B cell (primary cell): ENCODE data around the gene TTYH1. TPM values are rescaled to one million over a fixed set of nuclear protein-coding genes. Genes with fewer than 3 reads are reported as not detected.
"Not testable (repeated sequence)": the region's sequence is repeated elsewhere in the genome, so short reads cannot be mapped to it uniquely, and the experiment has no call there.

Experiments used
- ATAC-seq: fragments of 200-7000 bp; cut with Tn5 transposase; one replicate; pipeline ENCODE4 v1.10.0; 2021; ENCODE audit warnings: low read depth, mild to moderate bottlenecking, moderate number of reproducible peaks, moderate library complexity
- CTCF ChIA-PET: fragments of 350-600 bp; sonication (Branson Sonifier 250); formaldehyde crosslinking; loops from one replicate; lab custom pipeline; 2021; ENCODE audit warnings: antibody characterized with exemption, inconsistent platforms; lab: Charles Lee
- POLR2A ChIA-PET: fragments of 350-600 bp; sonication (Branson Sonifier 250); formaldehyde crosslinking; loops from one replicate; lab custom pipeline; 2021; ENCODE audit warnings: antibody characterized with exemption; lab: Charles Lee
- DNase-seq: peaks from one replicate; pipeline ENCODE4 v3.0.0; 2013
- H2AFZ ChIP-seq: 2 replicates; pipeline ENCODE4 v1.6.1; 2012; ENCODE audit warnings: mild to moderate bottlenecking, low read depth, low read length; ENCODE audit not compliant: insufficient read depth, poor library complexity, severe bottlenecking
- H3K27ac ChIP-seq, 2 donors: 1 replicate in 1 of 2; 2 replicates in 1 of 2; pipeline ENCODE4 v1.5.1; 2012 to 2013; ENCODE audit warnings: low read length in 2 of 2, mild to moderate bottlenecking in 2 of 2, moderate library complexity in 1 of 2
- H3K27me3 ChIP-seq, 4 experiments: fragments of 200-600 bp in 1 of 4; sonication (generic) in 1 of 4; replicated peaks in 1 of 4; 1 replicate in 2 of 4; 2 replicates in 2 of 4; pipeline versions ENCODE4 v1.6.1 to v1.7.0; 2013 to 2016; ENCODE audit warnings: low read length in 3 of 4, mild to moderate bottlenecking in 2 of 4, mixed read lengths in 1 of 4, moderate library complexity in 1 of 4; ENCODE audit not compliant: insufficient read depth in 4 of 4, control insufficient read depth in 3 of 4; ENCODE audit errors: control extremely low read depth in 1 of 4
- H3K36me3 ChIP-seq, 2 experiments: replicated peaks in 1 of 2; 1 replicate in 1 of 2; 2 replicates in 1 of 2; pipeline versions ENCODE4 v1.6.1 to v1.7.1; 2013; ENCODE audit warnings: low read length in 1 of 2; ENCODE audit not compliant: insufficient read depth in 2 of 2, control insufficient read depth in 1 of 2; ENCODE audit errors: control extremely low read depth in 1 of 2, extremely low read depth in 1 of 2
- H3K4me1 ChIP-seq, 2 donors: fragments of 200-600 bp in 1 of 2; sonication (generic) in 1 of 2; 1 replicate in 1 of 2; 2 replicates in 1 of 2; pipeline versions ENCODE4 v1.5.1 to v1.6.1; 2013 to 2017; ENCODE audit warnings: low read length in 2 of 2; ENCODE audit not compliant: control insufficient read depth in 2 of 2, insufficient read depth in 2 of 2
- H3K4me2 ChIP-seq: replicated peaks from 2 replicates; pipeline ENCODE3; 2012; ENCODE audit warnings: mild to moderate bottlenecking, low read depth, low read length; ENCODE audit not compliant: poor library complexity, severe bottlenecking
- H3K4me3 ChIP-seq, 5 experiments: fragments of 200-600 bp in 1 of 5; sonication (generic) in 1 of 5; 1 replicate in 3 of 5; 2 replicates in 2 of 5; pipeline versions ENCODE4 v1.5.1 to v1.7.0; 2011 to 2016; ENCODE audit warnings: low read length in 4 of 5, mild to moderate bottlenecking in 4 of 5, low read depth in 2 of 5, control low read depth in 1 of 5, moderate library complexity in 1 of 5; ENCODE audit not compliant: insufficient read depth in 1 of 5; ENCODE audit errors: control extremely low read depth in 1 of 5, extremely low read depth in 1 of 5
- H3K79me2 ChIP-seq: fragments of 200-600 bp; sonication (generic); one replicate; pipeline ENCODE4 v1.6.0; 2016; ENCODE audit warnings: low read length; ENCODE audit not compliant: control insufficient read depth, insufficient read depth
- H3K9ac ChIP-seq: fragments of 200-600 bp; sonication (generic); 2 replicates; pipeline ENCODE4 v1.6.1; 2017; ENCODE audit warnings: mild to moderate bottlenecking, low read length, moderate library complexity
- H3K9me3 ChIP-seq, 3 donors: one replicate each; pipeline versions ENCODE4 v1.6.1 to v1.7.1; 2013; ENCODE audit warnings: low read length in 2 of 3; ENCODE audit not compliant: control insufficient read depth in 2 of 3, insufficient read depth in 1 of 3; ENCODE audit errors: control extremely low read depth in 1 of 3
- H4K20me1 ChIP-seq: 2 replicates; pipeline ENCODE4 v1.6.0; 2012; ENCODE audit warnings: mild to moderate bottlenecking, low read length; ENCODE audit not compliant: insufficient read depth, control insufficient read depth, poor library complexity, severe bottlenecking
- H3K27ac Mint-ChIP-seq: one replicate; pipeline ENCODE4 v1.8.0; 2021; ENCODE audit warnings: mixed read lengths
- H3K27me3 Mint-ChIP-seq: one replicate; pipeline ENCODE4 v1.8.0; 2021; ENCODE audit warnings: mixed read lengths
- H3K4me1 Mint-ChIP-seq: one replicate; pipeline ENCODE4 v1.8.0; 2021; ENCODE audit warnings: mixed read lengths
- H3K4me3 Mint-ChIP-seq: one replicate; pipeline ENCODE4 v1.8.0; 2021; ENCODE audit warnings: mixed read lengths
- H3K9me3 Mint-ChIP-seq: one replicate; pipeline ENCODE4 v1.8.0; 2022; ENCODE audit warnings: mixed read lengths; ENCODE audit not compliant: insufficient read depth
- CTCF ChIP-seq: fragments of 200-600 bp; IDR thresholded peaks from one replicate; pipeline ENCODE4 v1.8.0; 2022; ENCODE audit warnings: antibody characterized with exemption, mild to moderate bottlenecking
- EZH2 ChIP-seq: IDR thresholded peaks from 2 replicates; pipeline ENCODE4 v1.6.1; 2012; ENCODE audit warnings: borderline replicate concordance, low read depth, mild to moderate bottlenecking, moderate library complexity, low read length; ENCODE audit not compliant: insufficient read depth, poor library complexity, severe bottlenecking
- WGBS: methylation state at CpG from one replicate; pipeline ENCODE4 v1.1.5; 2013; ENCODE audit warnings: missing lambda C conversion rate; ENCODE audit not compliant: insufficient coverage; 5-methylcytosine and 5-hydroxymethylcytosine counted together
- intact Hi-C: fragments of 100-400 bp; cut with micrococcal nuclease; formaldehyde crosslinking; loops from one replicate; pipeline ENCODE4 v1.10.0; 2022
- polyA plus RNA-seq: library from polyadenylated mRNA; depleted of rRNA; stranded (reverse); fragments of >200 nt; gene quantifications from 2 replicates; pipeline ENCODE4 v1.2.3, GENCODE V29; 2012
- total RNA-seq, 2 donors: library from RNA; stranded (reverse); fragments of 120-200 nt in 1 of 2; gene quantifications; 1 replicate in 1 of 2; 2 replicates in 1 of 2; pipeline versions ENCODE4 v1.2.3 to v1.2.4, GENCODE V29; 2013 to 2022

The TTYH1 gene
- total and polyA plus RNA-seq, 2 donors (not counting 1 experiment from before 2014, with no cell fraction given): not detected

GRCh38 chr19:54465426-54466109, 50.3 kb downstream of the TTYH1 start:
- Histone ChIP-seq H3K4me1 (peaks cover 22 to 31% of the 10 kb centered on the region in 2 donors), H3K27ac (no peak overlapping the region), H3K4me3 (no peak overlapping the region), H3K27me3 (peaks cover 0 to 20% (median 10%) of the 10 kb centered on the region in 4 experiments), H2AFZ (no peak overlapping the region), H4K20me1 (peaks cover 24% of the 10 kb centered on the region), H3K4me2 (peak overlapping the region; percentile 100), H3K9ac (no peak overlapping the region), H3K9me3 (peaks cover 0 to 26% (median 0%) of the 10 kb centered on the region in 3 donors), H3K36me3 (peaks cover 0 to 14% of the 10 kb centered on the region in 2 experiments), H3K79me2 (no peaks in the 10 kb centered on the region)
- WGBS: 83% methylated on average over 48 of the region's 49 CpGs
- TF ChIP-seq EZH2 (no peak), CTCF (no peak)
- peak; percentile 48 for DNase-seq
- H3K9me3 Mint-ChIP-seq: no peaks in the 10 kb centered on the region
- no peak overlapping the region for H3K27ac Mint-ChIP-seq
- intact Hi-C loops: no loop called here
- H3K4me1 Mint-ChIP-seq: peaks cover 23% of the 10 kb centered on the region
- peaks cover 23% of the 10 kb centered on the region for H3K27me3 Mint-ChIP-seq
- CTCF ChIA-PET: no interaction called here
- H3K4me3 Mint-ChIP-seq: peak overlapping the region; percentile 62
- ATAC-seq: no peak
- POLR2A ChIA-PET: interaction anchor here (0.6 kb wide), 2 partner anchors 18 to 198 kb away, joined by 3 to 8 read pairs; no protein-coding TSS in a partner anchor

- H3K4me2 ChIP-seq, H3K27ac ChIP-seq, H3K79me2 ChIP-seq, H3K9ac ChIP-seq, intact Hi-C loops, H3K36me3 ChIP-seq, H2AFZ ChIP-seq, H3K9me3 Mint-ChIP-seq, H3K27ac Mint-ChIP-seq, ATAC-seq, H3K4me3 ChIP-seq: not testable (repeated sequence)
- peaks cover 27% of the 10 kb centered on the region for H3K4me1 Mint-ChIP-seq
- peak overlapping the region; percentile 62 for H3K4me3 Mint-ChIP-seq
- ChIA-PET CTCF (interaction anchor here (1.2 kb wide), 1 partner anchor 16 kb away, joined by 3 read pairs; no protein-coding TSS in a partner anchor), POLR2A (interaction anchor here (0.6 kb wide), 1 partner anchor 18 kb away, joined by 3 read pairs; no protein-coding TSS in a partner anchor)
- peaks cover 28% of the 10 kb centered on the region for H3K27me3 Mint-ChIP-seq
- peak; percentile 18 for DNase-seq
- Histone ChIP-seq H4K20me1 (peaks cover 19% of the 10 kb centered on the region), H3K9me3 (peaks cover 0 to 27% (median 0%) of the 10 kb centered on the region in 3 donors), H3K27me3 (peaks cover 0 to 25% (median 14%) of the 10 kb centered on the region in 4 experiments), H3K4me1 (peaks cover 27 to 36% of the 10 kb centered on the region in 2 donors)
- WGBS: 98% methylated on average over 12 of the region's 14 CpGs
These were observed 50.8 kb downstream of the TTYH1 start for GRCh38 chr19:54466110-54466480.
